Progenitor cell of endocrine pancreas (in vitro differentiated cells): ENCODE measurements around the gene GTF3C1. TPM values are rescaled to one million over a fixed set of nuclear protein-coding genes. Genes with fewer than 3 reads are reported as not detected.
"Not testable (repeated sequence)": the region's sequence is repeated elsewhere in the genome, so short reads cannot be mapped to it uniquely, and the experiment has no call there.

Source experiments
- DNase-seq: peaks from one replicate; pipeline ENCODE4 v3.0.0; 2021; ENCODE audit warnings: low spot score; ENCODE audit not compliant: unreplicated experiment
- H3K27ac Mint-ChIP-seq: 2 replicates; pipeline ENCODE4 v1.8.0; 2021; ENCODE audit warnings: mild to moderate bottlenecking, moderate library complexity, mixed read lengths
- H3K27me3 Mint-ChIP-seq: 2 replicates; pipeline ENCODE4 v1.8.0; 2021; ENCODE audit warnings: mixed read lengths
- H3K36me3 Mint-ChIP-seq: 2 replicates; pipeline ENCODE4 v1.8.0; 2022; ENCODE audit warnings: mixed read lengths; ENCODE audit not compliant: insufficient read depth
- H3K4me1 Mint-ChIP-seq: 2 replicates; pipeline ENCODE4 v1.8.0; 2021; ENCODE audit warnings: low read depth, mixed read lengths
- H3K4me3 Mint-ChIP-seq: 2 replicates; pipeline ENCODE4 v1.8.0; 2021; ENCODE audit warnings: low read depth, mild to moderate bottlenecking, moderate library complexity, mixed read lengths
- H3K9me3 Mint-ChIP-seq: 2 replicates; pipeline ENCODE4 v1.8.0; 2021; ENCODE audit warnings: low read depth, mixed read lengths
- total RNA-seq: library from RNA; stranded (reverse); gene quantifications from 2 replicates; pipeline ENCODE4 v1.2.1, GENCODE V29; 2021
- TF ChIP-seq, protein P1 (sequence below): fragments of 200-600 bp; sonication (generic); IDR thresholded peaks from one replicate; pipeline ENCODE4 v1.5.0; 2021; ENCODE audit warnings: antibody characterized with exemption, mild to moderate bottlenecking; ENCODE audit not compliant: unreplicated experiment

The GTF3C1 gene
- total RNA-seq, 1 donor from 2014 or later, result 106 TPM

DNA sequence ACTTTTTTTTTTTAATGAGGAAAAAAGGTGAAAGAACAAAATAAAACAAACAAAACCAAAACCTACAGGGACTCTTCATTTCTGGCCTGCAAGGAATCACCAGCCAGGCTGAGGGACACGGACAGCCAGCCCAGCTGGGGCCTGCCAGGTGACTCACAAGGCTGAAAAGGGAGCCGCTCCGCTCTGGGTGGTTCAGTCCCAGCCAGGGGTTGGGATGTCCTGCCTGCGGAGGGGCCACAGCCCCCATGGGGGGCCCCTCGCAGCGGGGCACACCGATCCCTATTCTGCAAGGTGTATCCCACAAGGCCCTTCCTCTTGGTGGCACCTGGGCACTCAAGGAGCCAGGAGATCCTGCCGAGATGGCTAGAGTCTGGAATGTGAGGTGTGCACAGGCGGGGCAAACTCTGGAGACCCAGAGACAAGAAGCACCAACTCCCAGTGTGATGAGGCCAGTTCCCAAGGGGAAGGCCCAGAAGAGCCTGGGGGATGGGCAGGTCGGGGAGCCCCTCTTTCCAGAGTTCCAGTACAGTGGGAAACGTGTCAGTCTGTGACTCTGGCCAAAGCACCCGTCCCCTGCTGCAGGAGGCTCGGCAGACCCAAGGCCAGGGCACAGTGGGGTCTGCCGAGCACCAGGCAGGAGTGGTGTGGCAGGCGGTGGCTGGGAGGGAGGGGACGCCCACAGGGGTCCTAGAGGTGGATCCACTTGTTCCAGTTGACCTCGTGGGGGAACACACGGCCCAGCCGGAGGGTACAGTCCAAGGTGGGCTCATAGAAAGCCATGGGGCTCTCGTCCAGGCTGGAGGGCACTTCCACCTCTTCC, 88.8 kb downstream of the GTF3C1 start:
- Mint-ChIP-seq H3K4me3 (no peak overlapping the region), H3K9me3 (no peaks in the 10 kb centered on the region), H3K36me3 (peaks cover 4% of the 10 kb centered on the region), H3K27me3 (no peaks in the 10 kb centered on the region), H3K4me1 (no peaks in the 10 kb centered on the region), H3K27ac (no peak overlapping the region)
- TF ChIP-seq, protein P1, sequence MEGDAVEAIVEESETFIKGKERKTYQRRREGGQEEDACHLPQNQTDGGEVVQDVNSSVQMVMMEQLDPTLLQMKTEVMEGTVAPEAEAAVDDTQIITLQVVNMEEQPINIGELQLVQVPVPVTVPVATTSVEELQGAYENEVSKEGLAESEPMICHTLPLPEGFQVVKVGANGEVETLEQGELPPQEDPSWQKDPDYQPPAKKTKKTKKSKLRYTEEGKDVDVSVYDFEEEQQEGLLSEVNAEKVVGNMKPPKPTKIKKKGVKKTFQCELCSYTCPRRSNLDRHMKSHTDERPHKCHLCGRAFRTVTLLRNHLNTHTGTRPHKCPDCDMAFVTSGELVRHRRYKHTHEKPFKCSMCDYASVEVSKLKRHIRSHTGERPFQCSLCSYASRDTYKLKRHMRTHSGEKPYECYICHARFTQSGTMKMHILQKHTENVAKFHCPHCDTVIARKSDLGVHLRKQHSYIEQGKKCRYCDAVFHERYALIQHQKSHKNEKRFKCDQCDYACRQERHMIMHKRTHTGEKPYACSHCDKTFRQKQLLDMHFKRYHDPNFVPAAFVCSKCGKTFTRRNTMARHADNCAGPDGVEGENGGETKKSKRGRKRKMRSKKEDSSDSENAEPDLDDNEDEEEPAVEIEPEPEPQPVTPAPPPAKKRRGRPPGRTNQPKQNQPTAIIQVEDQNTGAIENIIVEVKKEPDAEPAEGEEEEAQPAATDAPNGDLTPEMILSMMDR, result no peak
- DNase-seq, result no peak

GRCh38 chr16:27460213-27460612, 89.5 kb downstream of the GTF3C1 start:
- DNase-seq, result no peak
- Mint-ChIP-seq H3K4me3 (no peak overlapping the region), H3K4me1 (no peaks in the 10 kb centered on the region), H3K9me3 (no peaks in the 10 kb centered on the region), H3K27me3 (no peaks in the 10 kb centered on the region), H3K27ac (no peak overlapping the region), H3K36me3 (peaks cover 4% of the 10 kb centered on the region)
- TF ChIP-seq, protein P1, result no peak

GRCh38 chr16:27458987-27459688, 90.6 kb downstream of the GTF3C1 start:
- H3K27me3 Mint-ChIP-seq, result no peaks in the 10 kb centered on the region
- H3K27ac Mint-ChIP-seq, result no peak overlapping the region
- peaks cover 3% of the 10 kb centered on the region for H3K36me3 Mint-ChIP-seq
- no peak overlapping the region for H3K4me3 Mint-ChIP-seq
- DNase-seq, result no peak
- TF ChIP-seq, protein P1, result no peak
- no peaks in the 10 kb centered on the region for H3K4me1 Mint-ChIP-seq
- no peaks in the 10 kb centered on the region for H3K9me3 Mint-ChIP-seq

GRCh38 chr16:27458258-27458657, 91.5 kb downstream of the GTF3C1 start:
- H3K27ac Mint-ChIP-seq, result no peak overlapping the region

GRCh38 chr16:27457605-27457900, 92.2 kb downstream of the GTF3C1 start:
- not testable (repeated sequence) for H3K9me3 Mint-ChIP-seq, DNase-seq, H3K4me3 Mint-ChIP-seq, H3K36me3 Mint-ChIP-seq, H3K27ac Mint-ChIP-seq, H3K4me1 Mint-ChIP-seq, H3K27me3 Mint-ChIP-seq

More at GRCh38 chr16:27458258-27458657, 91.5 kb downstream of the GTF3C1 start:
- Mint-ChIP-seq H3K36me3 (peaks cover 3% of the 10 kb centered on the region), H3K27me3 (no peaks in the 10 kb centered on the region), H3K4me1 (no peaks in the 10 kb centered on the region), H3K4me3 (no peak overlapping the region), H3K9me3 (no peaks in the 10 kb centered on the region)
- TF ChIP-seq, protein P1, result no peak
- DNase-seq, result no peak
